ENCODE measurements around the gene KIAA0930.

The KIAA0930 gene

GRCh38 chr22:45205276-45205925, 35.3 kb downstream of the KIAA0930 start:
- Histone ChIP-seq H3K27me3 (ENCODE audit: control insufficient read depth in 1 of 2, insufficient read depth in 2 of 2, low read length in 2 of 2) (no peaks in the 10 kb centered on the region), H3K4me1 (ENCODE audit: control insufficient read depth, insufficient read depth, low read length) (peaks cover 24% of the 10 kb centered on the region), H3K9ac (ENCODE audit: low read length in 2 of 2) (no peak overlapping the region), H3K4me3 (ENCODE audit: low read length in 2 of 2) (no peak overlapping the region), H3K27ac (ENCODE audit: low read length) (no peak overlapping the region), H3K9me3 (ENCODE audit: control insufficient read depth in 2 of 2, low read length in 2 of 2) (no peaks in the 10 kb centered on the region), H3K36me3 (ENCODE audit: control insufficient read depth in 2 of 2, insufficient read depth in 2 of 2, low read length in 2 of 2) (peaks cover 2 to 20% of the 10 kb centered on the region in 2 donors)

GRCh38 chr22:45204819-45205218, 35.9 kb downstream of the KIAA0930 start:
- H3K9me3 ChIP-seq (ENCODE audit: control insufficient read depth in 2 of 2, low read length in 2 of 2), result no peaks in the 10 kb centered on the region
- H3K36me3 ChIP-seq (ENCODE audit: control insufficient read depth in 2 of 2, insufficient read depth in 2 of 2, low read length in 2 of 2), result peaks cover 4 to 23% of the 10 kb centered on the region in 2 donors
- no peak overlapping the region for H3K9ac ChIP-seq (ENCODE audit: low read length in 2 of 2)

GRCh38 chr22:45204241-45204640, 36.5 kb downstream of the KIAA0930 start:
- Histone ChIP-seq H3K36me3 (ENCODE audit: control insufficient read depth in 2 of 2, insufficient read depth in 2 of 2, low read length in 2 of 2) (peaks cover 8 to 28% of the 10 kb centered on the region in 2 donors), H3K9ac (ENCODE audit: low read length in 2 of 2) (no peak overlapping the region), H3K27me3 (ENCODE audit: control insufficient read depth in 1 of 2, insufficient read depth in 2 of 2, low read length in 2 of 2) (no peaks in the 10 kb centered on the region), H3K9me3 (ENCODE audit: control insufficient read depth in 2 of 2, low read length in 2 of 2) (no peaks in the 10 kb centered on the region), H3K4me1 (ENCODE audit: control insufficient read depth, insufficient read depth, low read length) (peaks cover 13% of the 10 kb centered on the region), H3K27ac (ENCODE audit: low read length) (no peak overlapping the region), H3K4me3 (ENCODE audit: low read length in 2 of 2) (no peak overlapping the region)

More at GRCh38 chr22:45204819-45205218, 35.9 kb downstream of the KIAA0930 start:
- Histone ChIP-seq H3K27me3 (ENCODE audit: control insufficient read depth in 1 of 2, insufficient read depth in 2 of 2, low read length in 2 of 2) (no peaks in the 10 kb centered on the region), H3K4me1 (ENCODE audit: control insufficient read depth, insufficient read depth, low read length) (peaks cover 18% of the 10 kb centered on the region), H3K27ac (ENCODE audit: low read length) (no peak overlapping the region), H3K4me3 (ENCODE audit: low read length in 2 of 2) (no peak overlapping the region)

- H3K4me1 ChIP-seq (ENCODE audit: control insufficient read depth, insufficient read depth, low read length), result peaks cover 13% of the 10 kb centered on the region
- no peak overlapping the region for H3K4me3 ChIP-seq (ENCODE audit: low read length in 2 of 2)
- peaks cover 8 to 33% of the 10 kb centered on the region in 2 donors for H3K36me3 ChIP-seq (ENCODE audit: control insufficient read depth in 2 of 2, insufficient read depth in 2 of 2, low read length in 2 of 2)
- no peak overlapping the region for H3K9ac ChIP-seq (ENCODE audit: low read length in 2 of 2)
- no peaks in the 10 kb centered on the region for H3K9me3 ChIP-seq (ENCODE audit: control insufficient read depth in 2 of 2, low read length in 2 of 2)
- H3K27me3 ChIP-seq (ENCODE audit: control insufficient read depth in 1 of 2, insufficient read depth in 2 of 2, low read length in 2 of 2), result no peaks in the 10 kb centered on the region
- H3K27ac ChIP-seq (ENCODE audit: low read length), result no peak overlapping the region
These were observed 37.3 kb downstream of the KIAA0930 start for GRCh38 chr22:45203150-45203951.

- peaks cover 13% of the 10 kb centered on the region for H3K4me1 ChIP-seq (ENCODE audit: control insufficient read depth, insufficient read depth, low read length)
- peaks cover 11 to 40% of the 10 kb centered on the region in 2 donors for H3K36me3 ChIP-seq (ENCODE audit: control insufficient read depth in 2 of 2, insufficient read depth in 2 of 2, low read length in 2 of 2)
- H3K9me3 ChIP-seq (ENCODE audit: control insufficient read depth in 2 of 2, low read length in 2 of 2), result no peaks in the 10 kb centered on the region
- no peak overlapping the region for H3K9ac ChIP-seq (ENCODE audit: low read length in 2 of 2)
- no peaks in the 10 kb centered on the region for H3K27me3 ChIP-seq (ENCODE audit: control insufficient read depth in 1 of 2, insufficient read depth in 2 of 2, low read length in 2 of 2)
- no peak overlapping the region for H3K4me3 ChIP-seq (ENCODE audit: low read length in 2 of 2)
- peak overlapping the region; percentile 37 for H3K27ac ChIP-seq (ENCODE audit: low read length)
These were observed 38.2 kb downstream of the KIAA0930 start for GRCh38 chr22:45202333-45203149.

- Histone ChIP-seq H3K4me1 (ENCODE audit: control insufficient read depth, insufficient read depth, low read length) (peaks cover 13% of the 10 kb centered on the region), H3K36me3 (ENCODE audit: control insufficient read depth in 2 of 2, insufficient read depth in 2 of 2, low read length in 2 of 2) (peaks cover 14 to 45% of the 10 kb centered on the region in 2 donors), H3K9ac (ENCODE audit: low read length in 2 of 2) (no peak overlapping the region), H3K9me3 (ENCODE audit: control insufficient read depth in 2 of 2, low read length in 2 of 2) (no peaks in the 10 kb centered on the region), H3K27me3 (ENCODE audit: control insufficient read depth in 1 of 2, insufficient read depth in 2 of 2, low read length in 2 of 2) (no peaks in the 10 kb centered on the region), H3K4me3 (ENCODE audit: low read length in 2 of 2) (no peak overlapping the region), H3K27ac (ENCODE audit: low read length) (peak overlapping the region; percentile 37)
These were observed 38.9 kb downstream of the KIAA0930 start for GRCh38 chr22:45201678-45202332.

- H3K27ac ChIP-seq (ENCODE audit: low read length), result peak overlapping the region; percentile 37
- no peaks in the 10 kb centered on the region for H3K27me3 ChIP-seq (ENCODE audit: control insufficient read depth in 1 of 2, insufficient read depth in 2 of 2, low read length in 2 of 2)
- H3K9me3 ChIP-seq (ENCODE audit: control insufficient read depth in 2 of 2, low read length in 2 of 2), result no peaks in the 10 kb centered on the region
- peaks cover 14 to 50% of the 10 kb centered on the region in 2 donors for H3K36me3 ChIP-seq (ENCODE audit: control insufficient read depth in 2 of 2, insufficient read depth in 2 of 2, low read length in 2 of 2)
- H3K4me1 ChIP-seq (ENCODE audit: control insufficient read depth, insufficient read depth, low read length), result peaks cover 13% of the 10 kb centered on the region
- H3K9ac ChIP-seq (ENCODE audit: low read length in 2 of 2), result no peak overlapping the region
- no peak overlapping the region for H3K4me3 ChIP-seq (ENCODE audit: low read length in 2 of 2)
These were observed 39.7 kb downstream of the KIAA0930 start for GRCh38 chr22:45200860-45201511.

- H3K27ac ChIP-seq (ENCODE audit: low read length), result no peak overlapping the region
- H3K9me3 ChIP-seq (ENCODE audit: control insufficient read depth in 2 of 2, low read length in 2 of 2), result no peaks in the 10 kb centered on the region
- H3K4me3 ChIP-seq (ENCODE audit: low read length in 2 of 2), result no peak overlapping the region
- no peak overlapping the region for H3K9ac ChIP-seq (ENCODE audit: low read length in 2 of 2)
- H3K27me3 ChIP-seq (ENCODE audit: control insufficient read depth in 1 of 2, insufficient read depth in 2 of 2, low read length in 2 of 2), result no peaks in the 10 kb centered on the region
- H3K4me1 ChIP-seq (ENCODE audit: control insufficient read depth, insufficient read depth, low read length), result peaks cover 13% of the 10 kb centered on the region
- peaks cover 14 to 47% of the 10 kb centered on the region in 2 donors for H3K36me3 ChIP-seq (ENCODE audit: control insufficient read depth in 2 of 2, insufficient read depth in 2 of 2, low read length in 2 of 2)
These were observed 40.5 kb downstream of the KIAA0930 start for GRCh38 chr22:45200230-45200629.

GRCh38 chr22:45199723-45200122, 41.0 kb downstream of the KIAA0930 start:
- Histone ChIP-seq H3K27ac (ENCODE audit: low read length) (no peak overlapping the region), H3K9me3 (ENCODE audit: control insufficient read depth in 2 of 2, low read length in 2 of 2) (no peaks in the 10 kb centered on the region), H3K9ac (ENCODE audit: low read length in 2 of 2) (no peak overlapping the region), H3K4me1 (ENCODE audit: control insufficient read depth, insufficient read depth, low read length) (peaks cover 13% of the 10 kb centered on the region), H3K36me3 (ENCODE audit: control insufficient read depth in 2 of 2, insufficient read depth in 2 of 2, low read length in 2 of 2) (peaks cover 16 to 45% of the 10 kb centered on the region in 2 donors), H3K4me3 (ENCODE audit: low read length in 2 of 2) (no peak overlapping the region), H3K27me3 (ENCODE audit: control insufficient read depth in 1 of 2, insufficient read depth in 2 of 2, low read length in 2 of 2) (no peaks in the 10 kb centered on the region)

GRCh38 chr22:45198463-45198795, 42.3 kb downstream of the KIAA0930 start:
- Histone ChIP-seq H3K27me3 (ENCODE audit: control insufficient read depth in 1 of 2, insufficient read depth in 2 of 2, low read length in 2 of 2) (no peaks in the 10 kb centered on the region), H3K9me3 (ENCODE audit: control insufficient read depth in 2 of 2, low read length in 2 of 2) (no peaks in the 10 kb centered on the region), H3K4me1 (ENCODE audit: control insufficient read depth, insufficient read depth, low read length) (peaks cover 13% of the 10 kb centered on the region), H3K27ac (ENCODE audit: low read length) (no peak overlapping the region), H3K4me3 (ENCODE audit: low read length in 2 of 2) (no peak overlapping the region), H3K9ac (ENCODE audit: low read length in 2 of 2) (no peak overlapping the region), H3K36me3 (ENCODE audit: control insufficient read depth in 2 of 2, insufficient read depth in 2 of 2, low read length in 2 of 2) (peaks cover 16 to 41% of the 10 kb centered on the region in 2 donors)

All from stomach smooth muscle (tissue), 2 donors.